Prostate gland (tissue), 2 donors: ENCODE results near the gene PRR5.

ENCODE experiments used
- CTCF ChIP-seq, 4 experiments: fragments of 200-600 bp in 2 of 4; fragments of 450-650 bp in 2 of 4; sonication (generic) in 2 of 4; IDR thresholded peaks; 1 replicate in 3 of 4; 2 replicates in 1 of 4; pipeline ENCODE4 v1.5.1; 2016 to 2019; ENCODE audit warnings: antibody characterized with exemption in 4 of 4, mild to moderate bottlenecking in 2 of 4, moderate library complexity in 2 of 4
- POLR2A ChIP-seq: fragments of 450-650 bp; IDR thresholded peaks from one replicate; pipeline ENCODE4 v1.6.1; 2016; ENCODE audit warnings: antibody characterized with exemption, mild to moderate bottlenecking
- POLR2AphosphoS5 ChIP-seq: sonication (generic); formaldehyde crosslinking; IDR thresholded peaks from one replicate; pipeline ENCODE4 v1.6.1; 2017; ENCODE audit warnings: antibody characterized with exemption

- TF ChIP-seq CTCF (IDR thresholded peaks at IDR 0.05) (no peak), POLR2A (no peak), POLR2AphosphoS5 (no peak)
Observed at GRCh38 chr22:44726439-44726838, 24.4 kb downstream of the PRR5 start.
